Measurements from ENCODE around the gene PDE4D.
"Not testable (repeated sequence)": the region's sequence is repeated elsewhere in the genome, so short reads cannot be mapped to it uniquely, and the experiment has no call there.

The PDE4D gene

GRCh38 chr5:59608745-59609144, 284.8 kb downstream of the PDE4D start:
- no peak for DNase-seq (ENCODE audit: low read depth)

- no peak for DNase-seq (ENCODE audit: low read depth)
Measured at GRCh38 chr5:59607138-59607765, 286.3 kb downstream of the PDE4D start.

GRCh38 chr5:59605915-59606314, 287.6 kb downstream of the PDE4D start:
- DNase-seq (ENCODE audit: low read depth) = no peak

- DNase-seq (ENCODE audit: low read depth) = no peak
Measured at GRCh38 chr5:59604111-59604510, 289.4 kb downstream of the PDE4D start.

GRCh38 chr5:59600998-59601397, 292.5 kb downstream of the PDE4D start:
- DNase-seq (ENCODE audit: low read depth) = no peak

- DNase-seq (ENCODE audit: low read depth) = no peak
Measured at GRCh38 chr5:59600153-59600552, 293.4 kb downstream of the PDE4D start.

GRCh38 chr5:59599729-59600128, 293.8 kb downstream of the PDE4D start:
- no peak for DNase-seq (ENCODE audit: low read depth)

GRCh38 chr5:59598547-59598874, 295.0 kb downstream of the PDE4D start:
- no peak for DNase-seq (ENCODE audit: low read depth)

- no peak for DNase-seq (ENCODE audit: low read depth)
Measured at GRCh38 chr5:59597690-59598546, 295.6 kb downstream of the PDE4D start.

- DNase-seq (ENCODE audit: low read depth) = no peak
Measured at GRCh38 chr5:59596586-59597350, 296.8 kb downstream of the PDE4D start.

- DNase-seq (ENCODE audit: low read depth) = not testable (repeated sequence)
Measured at GRCh38 chr5:59594118-59594517, 299.4 kb downstream of the PDE4D start.

- no peak for DNase-seq (ENCODE audit: low read depth)
Measured at GRCh38 chr5:59593439-59594007, 300.0 kb downstream of the PDE4D start.

- no peak for DNase-seq (ENCODE audit: low read depth)
Measured at GRCh38 chr5:59592101-59592500, 301.4 kb downstream of the PDE4D start.

- no peak for DNase-seq (ENCODE audit: low read depth)
Measured at GRCh38 chr5:59591162-59591561, 302.4 kb downstream of the PDE4D start.

GRCh38 chr5:59588922-59589321, 304.6 kb downstream of the PDE4D start:
- DNase-seq (ENCODE audit: low read depth) = no peak

GRCh38 chr5:59587489-59588337, 305.8 kb downstream of the PDE4D start:
- no peak for DNase-seq (ENCODE audit: low read depth)

GRCh38 chr5:59586841-59587240, 306.7 kb downstream of the PDE4D start:
- DNase-seq (ENCODE audit: low read depth) = no peak

GRCh38 chr5:59584858-59585846, 308.4 kb downstream of the PDE4D start:
- no peak for DNase-seq (ENCODE audit: low read depth)

GRCh38 chr5:59583810-59584562, 309.5 kb downstream of the PDE4D start:
- no peak for DNase-seq (ENCODE audit: low read depth)

Measured in stimulated activated CD8-positive, alpha-beta memory T cell treated with anti-CD3 and anti-CD28 coated beads, Interleukin-12 subunit alpha, Interleukin-12 subunit beta, amount 100 ng/mL, for 4 hours (primary cell).